Activated effector memory CD4-positive, alpha-beta T cell treated with Interleukin-2 at 50 U/mL for 16 hours (primary cell): ENCODE data around the gene HDDC3.
"Not testable (repeated sequence)": the region's sequence is repeated elsewhere in the genome, so short reads cannot be mapped to it uniquely, and the experiment has no call there.

Experiments
- DNase-seq: peaks from one replicate; pipeline ENCODE4 v3.0.0-alpha.2; 2020

The HDDC3 gene

DNA sequence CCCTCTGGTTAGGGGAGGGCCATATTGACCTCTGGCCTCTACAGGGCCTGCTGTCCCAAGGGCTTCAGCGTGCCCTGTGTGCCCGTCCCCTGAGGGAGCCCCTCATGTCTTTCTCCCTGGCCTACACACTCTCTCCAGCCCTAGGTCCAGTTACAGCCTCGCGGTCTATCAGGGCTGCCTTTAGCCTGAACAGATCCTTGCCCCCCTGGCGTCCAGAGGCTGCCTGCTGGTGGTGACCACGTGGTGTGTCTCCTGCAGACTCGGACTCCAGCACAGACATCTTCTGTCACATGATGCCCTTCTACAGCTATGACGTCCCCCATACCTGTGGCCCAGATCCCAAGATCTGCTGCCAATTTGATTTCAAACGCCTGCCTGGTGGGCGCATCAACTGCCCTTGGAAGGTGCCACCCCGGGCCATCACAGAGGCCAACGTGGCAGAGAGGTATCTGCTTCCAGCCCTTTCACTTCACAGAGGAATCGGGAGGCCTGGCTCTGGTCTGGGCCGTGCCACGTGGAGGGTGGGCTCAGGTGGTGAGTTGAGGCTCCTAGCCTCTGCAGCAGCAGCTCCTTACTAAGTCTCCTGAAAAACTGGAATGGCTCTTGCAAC is 25.2 kb downstream of the HDDC3 start:
- no peak for DNase-seq

DNA sequence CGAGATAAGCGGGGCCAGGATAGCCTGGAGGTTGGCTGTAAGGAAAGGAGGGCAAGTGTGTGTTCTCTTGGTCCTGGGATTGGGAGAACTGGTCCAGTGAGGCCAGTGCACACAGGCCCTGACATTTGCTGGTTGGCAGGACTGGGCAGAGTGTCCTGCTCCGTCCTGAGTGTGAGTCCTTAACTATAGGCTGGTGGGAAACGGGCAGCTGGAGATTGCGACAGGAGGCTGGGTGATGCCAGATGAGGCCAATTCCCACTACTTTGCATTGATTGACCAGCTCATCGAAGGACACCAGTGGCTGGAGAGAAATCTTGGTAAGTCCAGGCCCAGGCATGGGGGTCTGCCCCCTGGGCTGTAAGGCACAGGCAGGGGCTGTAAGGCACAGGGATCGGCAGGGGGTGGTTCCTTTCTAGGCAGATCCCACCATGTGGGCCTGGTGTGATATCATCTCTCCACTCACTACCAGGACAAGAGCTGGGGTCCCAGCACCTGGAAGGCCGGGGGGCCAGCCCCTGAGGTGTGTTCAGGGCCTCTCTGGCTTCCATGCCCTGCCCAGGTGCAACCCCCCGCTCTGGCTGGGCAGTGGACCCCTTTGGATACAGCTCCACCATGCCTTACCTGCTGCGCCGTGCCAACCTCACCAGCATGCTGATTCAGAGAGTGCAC is 26.0 kb downstream of the HDDC3 start:
- no peak for DNase-seq

DNA sequence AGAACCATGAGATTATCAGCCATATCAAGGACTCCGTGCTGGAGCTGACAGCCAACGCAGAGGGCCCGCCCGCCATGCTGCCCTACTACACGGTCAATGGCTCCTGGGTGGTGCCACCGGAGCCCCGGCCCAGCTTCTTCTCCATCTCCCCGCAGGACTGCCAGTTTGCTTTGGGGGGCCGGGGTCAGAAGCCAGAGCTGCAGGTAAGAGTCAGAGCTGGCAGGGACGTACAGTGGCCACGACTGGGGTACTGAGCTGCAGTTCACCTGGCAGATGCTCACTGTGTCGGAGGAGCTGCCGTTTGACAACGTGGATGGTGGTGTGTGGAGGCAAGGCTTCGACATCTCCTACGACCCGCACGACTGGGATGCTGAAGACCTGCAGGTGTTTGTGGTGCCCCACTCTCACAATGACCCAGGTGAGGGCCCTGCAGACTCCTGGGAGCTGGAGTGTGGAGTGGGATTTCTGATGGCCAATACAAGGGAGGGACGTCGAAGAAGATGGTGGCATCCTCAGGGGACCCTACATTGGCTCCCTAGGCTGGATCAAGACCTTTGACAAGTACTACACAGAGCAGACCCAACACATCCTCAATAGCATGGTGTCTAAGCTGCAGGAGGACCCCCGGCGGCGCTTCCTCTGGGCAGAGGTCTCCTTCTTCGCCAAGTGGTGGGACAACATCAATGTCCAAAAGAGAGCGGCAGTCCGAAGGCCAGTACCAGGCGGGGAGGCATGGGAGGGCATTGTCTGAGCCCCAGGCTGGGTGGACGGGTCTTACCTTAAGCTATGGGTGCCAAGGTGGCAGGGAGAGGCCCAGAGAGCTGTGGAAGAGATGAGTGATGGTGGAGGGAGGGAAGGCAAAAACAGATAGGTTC is 26.8 kb downstream of the HDDC3 start:
- no peak for DNase-seq

DNA sequence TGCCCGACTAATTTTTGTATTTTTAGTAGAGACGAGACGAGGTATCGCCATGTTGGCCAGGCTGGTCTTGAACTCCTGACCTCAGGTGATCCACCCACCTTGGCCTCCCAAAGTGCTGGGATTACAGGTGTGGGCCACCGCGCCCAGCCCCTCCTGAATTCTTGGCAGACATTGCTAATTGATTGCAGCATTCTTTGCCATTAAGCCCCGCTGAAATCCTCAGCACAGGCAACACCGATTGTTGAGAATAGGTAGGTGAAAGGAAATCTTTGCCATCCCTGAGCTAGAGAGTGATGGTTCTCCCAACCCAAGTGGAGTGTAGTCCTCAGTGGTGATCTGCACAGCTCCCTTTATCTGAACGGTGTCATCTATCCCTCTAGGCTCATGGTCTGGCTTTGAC is 27.6 kb downstream of the HDDC3 start:
- no peak for DNase-seq

DNA sequence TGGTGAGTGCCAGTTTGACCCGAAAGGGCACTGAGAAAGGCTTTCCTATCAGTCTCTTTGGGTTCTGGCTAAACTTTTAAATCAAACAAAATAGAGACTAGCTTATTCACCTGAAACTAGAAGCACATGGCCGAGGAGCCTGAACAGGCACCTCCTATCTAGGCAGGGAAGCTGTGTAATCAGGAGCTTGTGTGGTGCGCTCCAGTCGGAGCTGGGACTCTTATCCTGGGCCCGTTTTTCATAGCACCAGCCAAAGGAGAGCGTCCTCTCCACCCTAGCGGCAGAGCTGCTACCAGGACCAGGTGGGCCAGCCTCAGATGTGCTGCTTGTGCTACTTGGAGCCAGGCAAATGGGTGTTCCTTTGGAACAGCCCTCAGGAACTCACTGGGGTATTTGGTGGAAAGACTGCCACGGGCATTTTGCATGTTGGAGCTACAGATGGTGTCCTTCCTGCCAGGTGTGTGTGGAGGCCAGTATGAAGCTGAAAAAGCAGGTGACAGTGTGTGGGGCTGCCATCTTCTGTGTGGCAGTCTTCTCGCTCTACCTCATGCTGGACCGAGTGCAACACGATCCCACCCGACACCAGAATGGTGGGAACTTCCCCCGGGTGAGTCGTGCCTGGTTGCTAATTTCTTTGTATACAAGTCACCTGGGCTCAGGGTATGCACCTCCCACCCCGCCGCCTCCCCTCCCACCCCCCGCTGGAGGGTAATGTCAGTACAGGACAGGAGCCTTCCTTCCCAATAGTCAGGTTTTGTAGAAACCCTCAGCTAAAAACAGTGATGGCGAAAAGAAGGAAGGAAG is 28.4 kb downstream of the HDDC3 start:
- DNase-seq: no peak

DNA sequence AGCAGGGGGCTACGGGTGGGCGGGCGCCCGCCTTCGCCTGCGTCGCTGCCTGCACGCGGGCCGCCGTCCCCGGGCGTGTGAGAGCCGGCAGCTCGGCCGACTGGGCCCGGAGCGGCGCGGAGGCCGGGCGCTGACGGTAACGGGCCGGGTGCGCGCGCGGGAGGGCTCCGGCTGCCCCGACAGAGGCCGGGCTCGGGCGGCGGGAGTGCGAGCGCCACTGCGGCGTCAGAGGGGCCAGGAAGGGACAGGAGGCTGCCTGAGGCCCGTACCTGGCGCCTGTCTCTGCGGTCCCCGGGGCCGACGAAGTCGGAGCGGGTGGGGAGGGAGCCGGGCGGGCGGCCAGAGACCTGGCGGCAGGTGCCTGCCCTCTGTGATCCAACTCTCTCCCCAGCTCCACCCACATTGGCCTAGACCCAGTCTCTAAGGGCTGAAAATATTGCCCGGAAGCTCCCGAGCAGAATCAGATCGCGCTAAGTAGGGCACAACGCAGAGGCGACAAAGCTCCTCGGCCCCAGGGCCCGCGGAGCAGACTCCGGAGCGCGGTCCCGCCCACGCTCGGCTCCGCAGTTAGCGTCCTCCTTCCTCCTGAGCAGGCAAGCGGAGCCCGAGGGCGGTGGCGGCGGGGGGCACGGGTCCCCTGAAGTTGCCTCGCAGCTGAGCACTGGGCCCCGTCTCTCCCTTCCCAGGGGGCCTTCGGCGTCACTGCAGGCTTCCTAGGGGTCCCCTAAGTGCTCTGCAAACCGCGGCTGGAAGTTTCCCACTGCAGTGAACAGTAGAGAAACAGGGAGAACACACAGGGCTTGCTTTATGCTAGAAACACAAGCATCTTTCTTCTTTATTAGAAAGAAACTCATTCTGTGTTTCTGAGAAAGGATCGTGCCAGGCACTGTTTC is 29.3 kb downstream of the HDDC3 start, which contains the start of gene MAN2A2:
TSS of gene MAN2A2 (plus strand) at position 463 of the 893 bp plus-strand sequence. CDS start 906 bp downstream, outside the sequence.
- DNase-seq: peak; percentile 65

DNA sequence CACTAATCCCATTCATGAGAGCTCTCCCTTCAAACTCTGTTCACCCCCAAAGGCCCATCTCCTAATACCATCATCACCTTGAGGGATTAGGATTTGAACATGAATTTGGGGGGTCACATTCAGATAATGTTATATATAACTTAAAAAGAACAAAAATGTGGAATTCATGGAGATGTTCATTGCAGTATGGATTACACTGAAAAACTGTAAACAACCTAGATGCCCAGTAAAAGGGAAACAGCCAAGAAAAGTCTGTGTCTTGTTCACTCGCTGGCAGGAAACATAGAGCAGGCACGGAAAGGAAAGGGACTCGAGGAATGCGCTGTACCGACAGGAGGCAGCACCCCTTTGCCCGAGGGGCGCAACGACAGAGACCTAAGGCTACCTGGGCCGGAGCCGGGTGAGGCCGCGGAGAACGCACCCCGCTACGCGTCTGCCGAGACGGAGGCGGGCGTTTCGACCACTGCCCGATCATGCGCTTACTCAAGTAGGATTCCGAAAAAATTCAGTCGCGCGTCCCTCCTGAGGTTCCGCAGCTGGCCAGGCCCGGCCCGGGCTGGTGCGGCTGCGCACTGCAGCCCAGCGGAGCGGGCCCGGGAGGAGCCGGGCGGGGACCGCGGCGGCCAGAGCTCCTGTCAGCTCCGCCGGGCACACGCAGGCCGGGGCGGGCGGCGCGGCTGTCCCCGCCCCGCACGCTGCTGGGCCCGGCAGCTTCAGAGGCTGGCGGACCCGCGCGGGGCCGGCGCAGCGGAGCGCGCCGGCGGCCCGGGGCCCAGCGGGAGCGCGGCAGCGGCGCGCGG is 30.1 kb downstream of the HDDC3 start:
- peak; percentile 63 for DNase-seq

DNA sequence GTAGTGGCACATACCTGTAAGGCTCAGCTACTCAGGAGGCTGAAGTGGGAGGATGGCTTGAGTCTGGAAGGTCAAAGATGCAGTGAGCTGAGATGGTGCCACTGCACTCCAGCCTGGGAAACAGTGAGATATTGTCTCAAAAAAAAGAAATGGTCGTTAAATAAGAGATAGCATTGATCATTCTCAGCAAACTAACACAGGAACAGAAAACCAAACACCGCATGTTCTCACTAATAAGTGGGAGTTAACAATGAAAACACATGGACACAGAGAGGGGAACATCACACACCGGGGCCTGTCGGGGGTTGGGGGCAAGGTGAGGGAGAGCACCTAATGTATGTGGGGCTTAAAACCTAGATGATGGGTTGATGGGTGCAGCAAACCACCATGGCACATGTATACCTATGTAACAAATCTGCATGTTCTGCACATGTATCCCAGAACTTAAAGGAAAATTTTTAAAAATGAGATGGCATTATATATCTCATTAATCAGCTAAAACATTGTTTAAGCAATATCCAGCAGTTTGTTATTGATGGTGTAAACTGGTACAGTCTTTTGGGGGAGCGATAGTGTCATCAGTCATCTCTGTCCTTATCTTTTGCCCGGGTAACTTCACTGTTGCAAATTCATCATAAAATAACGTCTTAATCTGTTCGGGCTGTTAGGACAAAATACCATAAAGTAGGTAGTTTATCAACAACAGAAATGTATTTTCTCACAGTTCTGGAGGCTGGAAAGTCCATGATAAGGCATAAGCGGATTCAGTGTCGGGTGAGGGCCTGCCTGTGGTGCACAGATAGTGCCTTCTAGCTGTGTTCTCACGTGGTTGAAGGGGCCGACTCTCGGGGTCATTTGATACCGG is 30.9 kb downstream of the HDDC3 start:
- no peak for DNase-seq

DNA sequence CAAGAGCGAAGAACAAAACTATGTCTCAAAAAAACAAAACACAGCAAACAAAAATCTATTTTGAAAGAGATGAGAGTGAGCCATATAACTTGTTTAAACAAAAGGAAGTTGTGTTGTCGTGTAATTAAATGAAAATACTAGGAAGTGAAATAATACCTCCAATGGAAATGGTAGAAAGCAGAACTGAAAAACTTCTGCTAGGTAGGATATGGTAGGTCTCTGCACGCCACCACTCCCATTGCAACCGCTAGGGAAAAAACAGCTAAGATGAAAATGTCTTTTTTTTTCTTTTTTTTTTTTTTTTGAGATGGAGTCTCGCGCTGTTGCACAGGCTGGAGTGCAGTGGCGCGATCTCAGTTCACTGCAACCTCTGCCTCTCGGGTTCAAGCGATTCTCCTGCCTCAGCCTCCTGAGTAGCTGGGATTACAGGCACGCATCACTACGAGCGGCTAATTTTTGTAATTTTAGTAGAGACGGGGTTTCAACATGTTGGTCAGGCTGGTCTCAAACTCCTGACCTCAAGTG is 35.2 kb downstream of the HDDC3 start:
- DNase-seq: not testable (repeated sequence)

DNA sequence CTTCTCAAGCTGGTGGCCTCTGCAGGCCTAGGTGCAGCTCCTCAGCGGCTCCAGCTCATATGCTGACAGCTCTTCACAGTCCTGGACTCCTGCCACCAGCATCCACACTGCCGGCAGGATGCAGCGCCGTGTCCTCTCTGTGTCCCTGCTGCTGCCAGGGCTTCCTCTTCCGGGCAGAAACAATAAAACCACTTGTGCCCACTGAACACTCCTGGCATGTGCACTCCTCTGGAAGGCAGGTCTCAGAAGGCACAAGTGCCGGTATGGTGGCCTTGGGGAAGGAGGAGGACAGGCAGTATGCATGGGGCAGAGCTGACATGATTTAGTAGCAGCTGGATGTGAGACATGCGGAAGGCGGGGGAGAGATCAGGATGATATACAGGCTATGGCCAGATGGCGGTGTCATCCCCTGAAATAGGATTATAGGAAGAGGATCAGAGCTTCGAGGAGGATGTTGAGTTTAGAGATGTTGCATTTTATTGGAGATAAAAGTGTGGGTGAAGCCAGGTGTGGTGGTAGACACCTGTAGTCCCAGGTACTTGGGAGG is 36.7 kb downstream of the HDDC3 start:
- no peak for DNase-seq

DNA sequence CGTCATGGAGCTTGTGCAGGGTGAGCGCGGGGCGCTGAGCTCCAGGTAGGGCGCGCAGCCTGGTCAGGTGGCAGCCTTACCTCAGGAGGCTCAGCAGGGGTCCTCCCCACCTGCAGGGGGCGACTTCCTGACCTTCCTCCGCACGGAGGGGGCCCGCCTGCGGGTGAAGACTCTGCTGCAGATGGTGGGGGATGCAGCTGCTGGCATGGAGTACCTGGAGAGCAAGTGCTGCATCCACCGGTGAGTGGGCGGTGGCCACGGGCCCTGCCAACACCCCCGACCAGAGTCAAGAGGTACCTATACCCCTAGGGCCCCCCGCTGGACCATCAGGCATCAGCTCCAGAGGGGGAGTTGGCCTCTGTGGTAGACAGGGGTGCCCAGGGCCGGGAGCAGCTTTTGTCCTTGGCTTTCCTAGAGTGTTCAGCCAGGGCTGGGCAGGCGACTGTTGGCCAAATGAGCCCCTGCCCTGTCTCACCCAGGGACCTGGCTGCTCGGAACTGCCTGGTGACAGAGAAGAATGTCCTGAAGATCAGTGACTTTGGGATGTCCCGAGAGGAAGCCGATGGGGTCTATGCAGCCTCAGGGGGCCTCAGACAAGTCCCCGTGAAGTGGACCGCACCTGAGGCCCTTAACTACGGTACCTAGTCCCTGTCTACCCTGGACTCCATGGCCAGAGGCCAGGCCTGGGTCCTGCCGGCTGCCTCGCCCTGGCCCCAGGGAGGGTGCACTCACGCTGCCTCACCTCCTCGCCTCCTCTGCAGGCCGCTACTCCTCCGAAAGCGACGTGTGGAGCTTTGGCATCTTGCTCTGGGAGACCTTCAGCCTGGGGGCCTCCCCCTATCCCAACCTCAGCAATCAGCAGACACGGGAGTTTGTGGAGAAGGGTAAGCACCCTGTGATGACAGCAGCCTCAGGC is 38.9 kb downstream of the HDDC3 start:
- no peak for DNase-seq

DNA sequence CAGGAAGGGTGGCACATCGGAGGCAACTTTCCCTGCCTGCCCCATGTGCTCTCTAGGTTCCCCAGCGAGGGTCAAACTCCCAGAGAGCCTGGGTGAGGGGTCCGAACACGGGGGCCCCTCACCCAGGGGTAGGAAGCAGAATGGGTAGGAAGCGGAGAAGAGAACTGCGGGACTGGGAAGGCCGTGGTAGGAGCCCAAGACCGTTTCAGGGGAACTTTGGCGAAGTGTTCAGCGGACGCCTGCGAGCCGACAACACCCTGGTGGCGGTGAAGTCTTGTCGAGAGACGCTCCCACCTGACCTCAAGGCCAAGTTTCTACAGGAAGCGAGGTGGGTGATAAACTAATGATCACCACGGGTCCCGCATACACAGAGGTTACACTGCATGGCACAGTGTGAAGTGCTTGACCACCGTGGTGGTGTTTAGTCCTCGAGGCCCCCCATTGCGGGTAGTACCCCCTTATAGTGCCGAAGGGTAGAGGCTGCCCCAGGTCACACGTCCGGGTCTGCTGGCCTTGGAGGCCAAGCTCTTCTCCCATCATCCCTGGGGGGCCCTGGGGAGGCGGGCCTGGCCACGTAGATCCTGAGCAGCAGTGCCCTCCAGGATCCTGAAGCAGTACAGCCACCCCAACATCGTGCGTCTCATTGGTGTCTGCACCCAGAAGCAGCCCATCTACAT is 39.7 kb downstream of the HDDC3 start:
- DNase-seq: no peak

DNA sequence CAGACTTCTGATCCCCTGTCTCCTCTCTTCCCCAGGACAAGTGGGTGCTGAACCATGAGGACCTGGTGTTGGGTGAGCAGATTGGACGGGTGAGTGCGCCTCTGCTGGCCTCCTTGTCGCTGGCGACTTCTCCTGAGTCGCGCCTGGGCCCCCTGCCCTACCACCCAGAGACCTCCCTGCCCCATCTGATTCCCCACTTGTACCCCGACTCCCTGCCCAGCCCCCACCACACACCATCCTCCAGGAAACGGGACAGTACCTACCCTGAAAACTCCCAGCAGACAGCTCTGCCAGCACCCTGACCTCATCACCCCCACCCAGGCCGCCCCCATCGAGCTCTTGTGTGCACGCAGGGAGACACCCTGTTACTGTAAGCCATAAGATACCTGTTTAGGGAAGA is 40.3 kb downstream of the HDDC3 start:
- no peak for DNase-seq

DNA sequence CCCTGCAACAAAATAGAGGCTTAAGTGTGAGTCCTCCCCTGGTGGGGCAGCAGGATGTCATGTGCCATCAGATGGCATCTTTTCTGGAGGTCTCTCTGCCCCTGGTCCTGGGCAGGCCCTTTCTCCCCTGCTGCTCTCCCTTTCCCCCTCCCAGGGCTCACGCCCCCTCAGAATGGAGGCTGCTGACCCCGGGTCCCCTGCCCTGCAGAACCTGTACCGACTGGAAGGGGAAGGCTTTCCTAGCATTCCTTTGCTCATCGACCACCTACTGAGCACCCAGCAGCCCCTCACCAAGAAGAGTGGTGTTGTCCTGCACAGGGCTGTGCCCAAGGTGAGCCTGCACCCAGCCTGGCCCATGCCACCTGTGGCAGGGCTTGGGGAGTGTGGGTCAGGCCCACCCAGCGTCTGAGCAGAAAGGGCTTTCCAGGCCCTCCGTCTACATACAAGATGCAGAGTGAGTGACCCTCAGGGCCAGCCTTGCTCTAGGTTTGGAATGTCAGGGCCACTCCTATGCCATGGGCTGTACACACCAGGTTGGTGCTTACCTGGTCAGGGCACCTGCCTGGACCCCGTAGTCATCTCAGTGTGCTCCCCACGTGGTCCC is 40.9 kb downstream of the HDDC3 start:
- DNase-seq: no peak

DNA sequence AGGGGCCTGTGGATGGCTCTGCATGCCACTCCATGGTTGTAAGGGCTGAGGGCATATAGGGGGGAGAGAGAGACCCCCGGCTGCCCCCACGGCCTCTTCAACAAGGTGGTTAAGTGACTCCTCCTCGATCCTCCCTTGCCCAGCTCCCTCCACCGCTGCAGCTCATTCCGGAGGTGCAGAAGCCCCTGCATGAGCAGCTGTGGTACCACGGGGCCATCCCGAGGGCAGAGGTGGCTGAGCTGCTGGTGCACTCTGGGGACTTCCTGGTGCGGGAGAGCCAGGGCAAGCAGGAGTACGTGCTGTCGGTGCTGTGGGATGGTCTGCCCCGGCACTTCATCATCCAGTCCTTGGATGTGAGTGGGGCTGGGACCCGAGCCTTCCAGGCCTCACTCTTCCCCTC is 41.5 kb downstream of the HDDC3 start:
- no peak for DNase-seq

DNA sequence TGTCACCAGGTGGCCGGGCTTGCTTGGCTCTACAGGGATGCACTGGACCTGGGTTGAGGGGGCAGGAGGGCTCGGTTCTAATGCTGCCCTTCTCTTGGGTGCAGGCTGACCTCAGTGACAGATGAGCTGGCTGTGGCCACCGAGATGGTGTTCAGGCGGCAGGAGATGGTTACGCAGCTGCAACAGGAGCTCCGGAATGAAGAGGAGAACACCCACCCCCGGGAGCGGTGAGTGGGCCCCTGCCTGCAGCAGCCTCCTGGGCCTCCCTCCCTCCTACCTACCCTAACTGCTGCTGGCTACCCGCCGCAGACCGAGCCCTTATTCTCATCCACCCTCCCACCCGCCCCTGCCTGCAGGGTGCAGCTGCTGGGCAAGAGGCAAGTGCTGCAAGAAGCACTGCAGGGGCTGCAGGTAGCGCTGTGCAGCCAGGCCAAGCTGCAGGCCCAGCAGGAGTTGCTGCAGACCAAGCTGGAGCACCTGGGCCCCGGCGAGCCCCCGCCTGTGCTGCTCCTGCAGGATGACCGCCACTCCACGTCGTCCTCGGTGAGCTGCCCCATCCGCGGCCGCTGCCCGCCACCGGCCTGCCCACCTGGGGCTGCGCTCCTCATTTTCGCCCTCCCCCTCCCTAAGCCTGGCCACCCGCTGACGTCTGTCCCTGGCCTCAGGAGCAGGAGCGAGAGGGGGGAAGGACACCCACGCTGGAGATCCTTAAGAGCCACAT is 42.5 kb downstream of the HDDC3 start:
- no peak for DNase-seq

DNA sequence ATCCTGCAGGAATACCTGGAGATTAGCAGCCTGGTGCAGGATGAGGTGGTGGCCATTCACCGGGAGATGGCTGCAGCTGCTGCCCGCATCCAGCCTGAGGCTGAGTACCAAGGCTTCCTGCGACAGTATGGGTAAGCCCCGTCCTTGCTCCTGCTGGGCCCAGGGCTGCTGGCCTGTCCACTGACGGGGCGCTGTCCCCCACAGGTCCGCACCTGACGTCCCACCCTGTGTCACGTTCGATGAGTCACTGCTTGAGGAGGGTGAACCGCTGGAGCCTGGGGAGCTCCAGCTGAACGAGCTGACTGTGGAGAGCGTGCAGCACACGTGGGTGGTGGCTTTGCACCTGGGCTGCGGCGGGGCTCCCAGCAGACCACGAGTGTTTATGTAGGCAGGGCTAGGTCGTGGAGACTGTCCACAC is 43.0 kb downstream of the HDDC3 start:
- no peak for DNase-seq
